ENCODE results near the gene FOXD2.

Gene FOXD2

GRCh38 chr1:47469390-47469759 lies 31.5 kb downstream of the FOXD2 start:
- DNase-seq, result no peak

DNA sequence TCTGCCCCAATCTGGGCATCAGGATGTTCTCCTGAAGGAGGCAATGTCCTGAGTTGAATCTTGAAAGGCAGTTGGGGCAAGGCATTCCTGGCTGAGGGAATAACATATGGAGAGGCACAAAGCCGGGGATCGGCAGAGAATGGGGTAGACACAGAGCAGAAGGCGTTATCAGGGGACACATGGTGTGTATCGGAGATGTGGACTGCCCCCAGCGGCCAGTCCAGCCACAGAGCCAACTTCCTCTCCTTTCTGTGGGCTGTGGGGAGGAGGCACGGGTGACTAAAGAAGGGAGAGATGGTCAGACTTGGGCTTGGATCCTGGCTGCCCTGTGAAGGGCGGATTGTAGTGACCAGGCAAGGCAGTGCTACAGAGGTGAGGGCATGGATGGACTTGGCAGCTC lies 32.1 kb downstream of the FOXD2 start:
- no peak for DNase-seq

- DNase-seq, result no peak
Measured at GRCh38 chr1:47471163-47471562, 33.3 kb downstream of the FOXD2 start.

DNA sequence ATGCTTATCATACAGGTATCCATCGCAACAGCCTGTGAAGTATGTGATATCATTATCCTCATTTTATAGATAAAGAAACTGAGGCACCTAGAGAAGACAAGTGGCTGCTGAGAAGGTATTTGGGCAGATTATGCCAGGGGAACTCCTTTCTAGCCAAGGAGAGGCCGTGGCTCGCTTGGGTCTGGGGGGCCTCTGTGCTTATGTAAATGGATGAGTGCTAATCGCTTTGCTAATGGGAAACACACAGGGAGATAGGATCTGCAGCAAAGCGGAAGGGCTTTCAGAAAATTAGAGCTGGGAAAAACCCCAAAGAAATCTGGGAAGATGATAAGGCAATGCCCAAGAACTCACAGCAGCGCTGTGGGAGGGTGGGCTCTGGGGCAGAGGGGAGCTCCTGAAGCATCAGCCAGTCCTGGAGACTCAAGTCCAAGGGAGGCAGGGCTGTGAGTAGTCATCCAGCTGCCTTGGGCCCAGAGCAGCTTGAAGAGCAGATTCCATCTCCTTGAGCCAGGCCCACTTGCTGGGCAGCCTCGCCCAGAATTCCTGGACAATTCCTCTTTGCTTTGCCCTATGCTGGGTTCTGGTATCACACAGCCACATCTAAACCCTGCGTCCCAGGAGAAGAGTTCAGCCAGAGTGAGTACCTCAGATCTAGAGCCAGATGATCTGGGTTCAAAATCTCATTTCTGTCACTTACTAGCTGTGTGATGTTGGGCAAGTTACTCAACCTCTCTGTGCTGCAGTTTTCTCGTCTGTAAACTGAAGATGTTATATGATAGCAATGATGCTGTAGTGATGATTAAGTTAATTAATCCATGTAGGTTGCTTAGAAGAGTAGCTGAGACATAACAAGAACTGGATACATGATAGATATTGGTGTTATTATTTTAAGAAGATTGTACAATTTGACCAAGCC lies 36.7 kb downstream of the FOXD2 start:
- DNase-seq, result no peak

- no peak for DNase-seq
Measured at GRCh38 chr1:47477595-47478080, 39.8 kb downstream of the FOXD2 start.

DNA sequence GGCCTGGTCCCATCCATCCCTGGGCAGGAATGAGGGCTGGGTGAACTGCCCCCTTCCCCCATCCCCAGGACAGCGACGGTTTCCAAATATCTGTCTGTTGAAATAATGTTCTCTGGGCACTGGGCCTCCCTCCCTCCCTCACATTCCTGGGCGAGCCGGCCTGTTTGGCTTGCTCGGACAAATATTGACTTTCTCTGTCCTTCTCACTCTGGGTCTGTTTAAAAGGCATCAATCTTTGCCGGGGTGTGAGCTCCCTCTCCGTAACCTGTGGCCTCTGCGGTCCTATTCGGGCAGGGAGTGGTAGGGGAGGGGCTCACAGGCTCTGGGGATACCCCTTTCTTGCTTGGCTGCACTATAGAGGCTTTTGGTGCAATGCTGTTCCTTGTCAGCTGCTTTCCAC lies 40.2 kb downstream of the FOXD2 start:
- DNase-seq, result no peak

GRCh38 chr1:47479664-47480063 lies 41.8 kb downstream of the FOXD2 start:
- no peak for DNase-seq

- no peak for DNase-seq
Measured at GRCh38 chr1:47481936-47482335, 44.1 kb downstream of the FOXD2 start.

GRCh38 chr1:47482786-47483185 lies 44.9 kb downstream of the FOXD2 start:
- no peak for DNase-seq

DNA sequence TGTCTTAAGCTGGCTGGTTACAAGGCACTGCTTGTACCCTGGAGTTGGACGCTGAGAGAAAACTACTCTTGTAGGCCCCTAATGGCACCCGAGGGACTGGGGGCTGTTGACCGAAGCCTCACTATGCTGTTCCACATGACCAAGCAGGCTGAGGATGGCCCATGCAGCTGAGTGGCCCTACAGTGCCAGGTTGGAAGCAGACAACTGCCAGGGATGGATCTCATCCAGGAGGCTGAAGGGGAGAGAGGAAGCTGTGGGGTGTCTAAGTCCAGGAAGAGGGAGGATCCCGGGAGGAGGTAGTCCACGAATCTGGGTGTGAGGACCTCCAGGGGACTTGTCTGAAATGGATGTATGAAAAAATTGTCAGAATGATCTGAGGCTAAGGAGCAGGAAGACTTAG lies 45.8 kb downstream of the FOXD2 start:
- no peak for DNase-seq

DNA sequence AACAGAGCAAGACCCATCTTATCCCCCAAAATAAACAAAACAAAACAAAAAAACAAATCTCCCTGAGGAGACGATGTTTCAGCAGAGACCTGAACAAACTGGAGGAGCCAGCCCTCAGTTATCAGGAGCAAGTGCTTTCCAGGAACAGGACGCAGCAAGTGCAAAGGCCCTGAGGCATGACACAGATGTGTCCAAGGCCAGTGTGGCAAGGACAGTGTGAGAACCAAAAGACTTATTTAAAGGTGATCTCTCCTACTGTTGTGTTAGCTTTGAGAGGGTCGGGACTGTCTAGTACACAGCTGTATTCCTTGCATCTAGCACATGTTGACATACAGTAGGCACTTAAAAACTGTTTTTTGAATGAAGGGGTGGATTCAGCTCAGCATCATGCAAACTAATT lies 48.0 kb downstream of the FOXD2 start:
- DNase-seq, result no peak

GRCh38 chr1:47487332-47487731 lies 49.5 kb downstream of the FOXD2 start:
- no peak for DNase-seq

- no peak for DNase-seq
Measured at GRCh38 chr1:47487850-47488450, 50.1 kb downstream of the FOXD2 start.
